ENCODE measurements around the gene RAB4B. TPM values are rescaled to one million over a fixed set of nuclear protein-coding genes. Genes with fewer than 3 reads are reported as not detected.
"Not testable (repeated sequence)": the region's sequence is repeated elsewhere in the genome, so short reads cannot be mapped to it uniquely, and the experiment has no call there.

Gene RAB4B
- total and polyA plus RNA-seq, 7 experiments from 2014 or later: 37.6 to 65.2 (median 53.0) TPM

- Mint-ChIP-seq H3K9me3 (no peaks in the 10 kb centered on the region), H3K4me1 (peaks cover 10 to 47% (median 40%) of the 10 kb centered on the region in 7 donors), H3K27ac (peak overlapping the region in 6 of 9 donors; percentile 17 to 84 (median 42)), H3K27me3 (no peaks in the 10 kb centered on the region), H3K4me3 (peak overlapping the region in 1 of 10 donors; percentile 10), H3K36me3 (peaks cover 13 to 56% (median 48%) of the 10 kb centered on the region in 5 donors)
- CTCF ChIA-PET: no interaction called here
- POLR2A ChIA-PET: no interaction called here
- DNase-seq: no peak
- Histone ChIP-seq H3K27ac (ENCODE audit: low read depth, low read length) (no peak overlapping the region), H3K4me3 (ENCODE audit: low read length) (no peak overlapping the region), H3K9me3 (ENCODE audit: control insufficient read depth in 2 of 3, low read length in 3 of 3) (no peaks in the 10 kb centered on the region), H3K27me3 (ENCODE audit: control insufficient read depth in 2 of 2, insufficient read depth in 2 of 2, low read length in 2 of 2) (no peaks in the 10 kb centered on the region), H3K4me1 (ENCODE audit: control insufficient read depth in 2 of 2, insufficient read depth in 2 of 2, low read length in 2 of 2) (peaks cover 8 to 17% of the 10 kb centered on the region in 2 donors), H3K36me3 (ENCODE audit: control insufficient read depth in 2 of 3, insufficient read depth in 3 of 3, low read length in 3 of 3) (peaks cover 32 to 74% (median 52%) of the 10 kb centered on the region in 3 experiments)
- intact Hi-C loops (cut with micrococcal nuclease): no loop called here
- ATAC-seq: no peak
Measured at GRCh38 chr19:40763963-40764362, 14.1 kb upstream of the RAB4B start.

GRCh38 chr19:40766385-40766784 is 11.7 kb upstream of the RAB4B start:
- intact Hi-C loops (cut with micrococcal nuclease); H3K9me3 ChIP-seq (ENCODE audit: control insufficient read depth in 2 of 3, low read length in 3 of 3); H3K27ac ChIP-seq (ENCODE audit: low read depth, low read length); DNase-seq; CTCF ChIA-PET; ATAC-seq; H3K27ac Mint-ChIP-seq; H3K4me3 Mint-ChIP-seq; H3K9me3 Mint-ChIP-seq; H3K27me3 Mint-ChIP-seq; H3K4me3 ChIP-seq (ENCODE audit: low read length); H3K27me3 ChIP-seq (ENCODE audit: control insufficient read depth in 2 of 2, insufficient read depth in 2 of 2, low read length in 2 of 2): not testable (repeated sequence)
- peaks cover 28 to 51% (median 35%) of the 10 kb centered on the region in 3 experiments for H3K36me3 ChIP-seq (ENCODE audit: control insufficient read depth in 2 of 3, insufficient read depth in 3 of 3, low read length in 3 of 3)
- POLR2A ChIA-PET: interaction anchor here (0.9 to 1.1 kb wide), 4 partner anchors 11 to 43 kb away, joined by 3 to 6 read pairs (median 5); partner anchors contain the start of gene RAB4B
- Mint-ChIP-seq H3K36me3 (peaks cover 13 to 49% (median 46%) of the 10 kb centered on the region in 5 donors), H3K4me1 (peaks cover 10 to 50% (median 40%) of the 10 kb centered on the region in 7 donors)
- H3K4me1 ChIP-seq (ENCODE audit: control insufficient read depth in 2 of 2, insufficient read depth in 2 of 2, low read length in 2 of 2): peaks cover 14 to 17% of the 10 kb centered on the region in 2 donors

- H3K4me3 ChIP-seq (ENCODE audit: low read length): no peak overlapping the region
- no peak overlapping the region for H3K4me3 Mint-ChIP-seq
- ChIA-PET CTCF (no interaction called here), POLR2A (no interaction called here)
- peaks cover 8 to 26% (median 11%) of the 10 kb centered on the region in 3 experiments for H3K36me3 ChIP-seq (ENCODE audit: control insufficient read depth in 2 of 3, insufficient read depth in 3 of 3, low read length in 3 of 3)
- H3K27me3 Mint-ChIP-seq: no peaks in the 10 kb centered on the region
- H3K27me3 ChIP-seq (ENCODE audit: control insufficient read depth in 2 of 2, insufficient read depth in 2 of 2, low read length in 2 of 2): no peaks in the 10 kb centered on the region
- H3K9me3 Mint-ChIP-seq: peaks cover 0 to 6% (median 0%) of the 10 kb centered on the region in 11 donors
- H3K27ac Mint-ChIP-seq: peak overlapping the region in 1 of 9 donors; percentile 17
- ATAC-seq (no peak), DNase-seq (no peak)
- peaks cover 12 to 14% of the 10 kb centered on the region in 2 donors for H3K4me1 ChIP-seq (ENCODE audit: control insufficient read depth in 2 of 2, insufficient read depth in 2 of 2, low read length in 2 of 2)
- peaks cover 11 to 36% (median 27%) of the 10 kb centered on the region in 7 donors for H3K4me1 Mint-ChIP-seq
- peaks cover 5 to 40% (median 26%) of the 10 kb centered on the region in 5 donors for H3K36me3 Mint-ChIP-seq
- no peak overlapping the region for H3K27ac ChIP-seq (ENCODE audit: low read depth, low read length)
- intact Hi-C loops (cut with micrococcal nuclease): no loop called here
- H3K9me3 ChIP-seq (ENCODE audit: control insufficient read depth in 2 of 3, low read length in 3 of 3): no peaks in the 10 kb centered on the region
Measured at GRCh38 chr19:40768869-40769268, 9.2 kb upstream of the RAB4B start.

GRCh38 chr19:40771101-40771862 is 6.8 kb upstream of the RAB4B start:
- not testable (repeated sequence) for H3K27me3 ChIP-seq (ENCODE audit: control insufficient read depth in 2 of 2, insufficient read depth in 2 of 2, low read length in 2 of 2); H3K27ac ChIP-seq (ENCODE audit: low read depth, low read length); H3K9me3 ChIP-seq (ENCODE audit: control insufficient read depth in 2 of 3, low read length in 3 of 3); H3K9me3 Mint-ChIP-seq; H3K4me1 ChIP-seq (ENCODE audit: control insufficient read depth in 2 of 2, insufficient read depth in 2 of 2, low read length in 2 of 2); H3K4me3 ChIP-seq (ENCODE audit: low read length); H3K27me3 Mint-ChIP-seq; H3K36me3 ChIP-seq (ENCODE audit: control insufficient read depth in 2 of 3, insufficient read depth in 3 of 3, low read length in 3 of 3); ATAC-seq
- POLR2A ChIA-PET: interaction anchor here (1.3 to 2.0 kb wide), 2 partner anchors 19 to 21 kb away, joined by 3 to 6 read pairs; partner anchors contain the start of genes ACTMAP and SNRPA
- intact Hi-C loops (cut with micrococcal nuclease): loop anchor here (10.0 kb wide), 2 partner anchors 486 to 584 kb away; partner anchors contain the start of genes AKT2 (in 1 of the 2) and TGFB1 (in 1 of the 2)
- peaks cover 5 to 20% (median 10%) of the 10 kb centered on the region in 7 donors for H3K4me1 Mint-ChIP-seq
- H3K36me3 Mint-ChIP-seq: peaks cover 0 to 26% (median 10%) of the 10 kb centered on the region in 5 donors
- peak overlapping the region in 5 of 9 donors; percentile 6 to 80 (median 66) for H3K27ac Mint-ChIP-seq
- DNase-seq: peak in 5 of 9 donors; percentile 12 to 47 (median 25)
- H3K4me3 Mint-ChIP-seq: peak overlapping the region in 3 of 10 donors; percentile 17 to 39 (median 23)
- CTCF ChIA-PET: interaction anchor here (0.6 to 0.9 kb wide), 2 partner anchors 48 to 627 kb away, joined by 3 to 6 read pairs; no protein-coding TSS in a partner anchor

GRCh38 chr19:40774916-40775631 is 3.0 kb upstream of the RAB4B start, which contains the start of gene MIA:
MIA (plus strand) TSS chr19:40775521; CDS start chr19:40775543, 22 bp downstream.
- DNase-seq (no peak), ATAC-seq (no peak)
- POLR2A ChIA-PET: interaction anchor here (1.0 to 5.6 kb wide), 2 partner anchors 22 to 25 kb away, joined by 3 to 89 read pairs; partner anchors contain the start of genes ACTMAP, EGLN2 and SNRPA
- CTCF ChIA-PET: interaction anchor here (0.6 to 1.4 kb wide), 2 partner anchors 31 to 579 kb away, joined by 3 read pairs; no protein-coding TSS in a partner anchor
- H3K27ac ChIP-seq (ENCODE audit: low read depth, low read length): no peak within 1 kb of the TSS
- Mint-ChIP-seq H3K4me1 (peaks cover 19 to 45% (median 34%) of the 10 kb centered on the region in 7 donors), H3K36me3 (peaks cover 0 to 20% (median 9%) of the 10 kb centered on the region in 5 donors), H3K27me3 (no peaks in the 10 kb centered on the region), H3K4me3 (peak within 1 kb of the TSS in 3 of 10 donors; percentile 25 to 91 (median 45)), H3K27ac (peak within 1 kb of the TSS in 7 of 9 donors; percentile 58 to 98 (median 72)), H3K9me3 (peaks cover 0 to 6% (median 0%) of the 10 kb centered on the region in 11 donors)
- no peak within 1 kb of the TSS for H3K4me3 ChIP-seq (ENCODE audit: low read length)
- no peaks in the 10 kb centered on the region for H3K9me3 ChIP-seq (ENCODE audit: control insufficient read depth in 2 of 3, low read length in 3 of 3)
- no peaks in the 10 kb centered on the region for H3K27me3 ChIP-seq (ENCODE audit: control insufficient read depth in 2 of 2, insufficient read depth in 2 of 2, low read length in 2 of 2)
- H3K36me3 ChIP-seq (ENCODE audit: control insufficient read depth in 2 of 3, insufficient read depth in 3 of 3, low read length in 3 of 3): no peaks in the 10 kb centered on the region
- peaks cover 18 to 28% of the 10 kb centered on the region in 2 donors for H3K4me1 ChIP-seq (ENCODE audit: control insufficient read depth in 2 of 2, insufficient read depth in 2 of 2, low read length in 2 of 2)
- intact Hi-C loops (cut with micrococcal nuclease): loop anchor here (5.0 to 10.0 kb wide), 3 partner anchors 163 to 580 kb away; partner anchors contain the start of genes AKT2 (in 1 of the 2) and TGFB1 (in 1 of the 2)

- H3K27me3 ChIP-seq (ENCODE audit: control insufficient read depth in 2 of 2, insufficient read depth in 2 of 2, low read length in 2 of 2): no peaks in the 10 kb centered on the region
- ATAC-seq (no peak), DNase-seq (no peak)
- no peak overlapping the region for H3K4me3 Mint-ChIP-seq
- intact Hi-C loops (cut with micrococcal nuclease): loop anchor here (5.0 to 10.0 kb wide), 3 partner anchors 163 to 579 kb away; partner anchors contain the start of genes AKT2 (in 1 of the 2) and TGFB1 (in 1 of the 2)
- H3K36me3 ChIP-seq (ENCODE audit: control insufficient read depth in 2 of 3, insufficient read depth in 3 of 3, low read length in 3 of 3): no peaks in the 10 kb centered on the region
- no peaks in the 10 kb centered on the region for H3K27me3 Mint-ChIP-seq
- H3K4me1 Mint-ChIP-seq: peaks cover 25 to 50% (median 38%) of the 10 kb centered on the region in 7 donors
- H3K4me1 ChIP-seq (ENCODE audit: control insufficient read depth in 2 of 2, insufficient read depth in 2 of 2, low read length in 2 of 2): peaks cover 18 to 30% of the 10 kb centered on the region in 2 donors
- peaks cover 2 to 20% (median 7%) of the 10 kb centered on the region in 5 donors for H3K36me3 Mint-ChIP-seq
- H3K9me3 Mint-ChIP-seq: peaks cover 0 to 6% (median 0%) of the 10 kb centered on the region in 11 donors
- no peaks in the 10 kb centered on the region for H3K9me3 ChIP-seq (ENCODE audit: control insufficient read depth in 2 of 3, low read length in 3 of 3)
- CTCF ChIA-PET: no interaction called here
- H3K4me3 ChIP-seq (ENCODE audit: low read length): no peak overlapping the region
- peak overlapping the region in 6 of 9 donors; percentile 12 to 77 (median 62) for H3K27ac Mint-ChIP-seq
- POLR2A ChIA-PET: interaction anchor here (1.0 to 5.6 kb wide), 3 partner anchors 21 to 25 kb away, joined by 3 to 92 read pairs (median 89); partner anchors contain the start of genes ACTMAP, EGLN2 and SNRPA
- H3K27ac ChIP-seq (ENCODE audit: low read depth, low read length): no peak overlapping the region
Measured at GRCh38 chr19:40775632-40776022, 2.4 kb upstream of the RAB4B start.

Data from naive thymus-derived CD4-positive, alpha-beta T cell (primary cell).